K562 (cell line): ENCODE results near the gene TALDO1. TPM values are rescaled to one million over a fixed set of nuclear protein-coding genes. Genes with fewer than 3 reads are reported as not detected.

Experiments
- CAMTA2 ChIP-seq: fragments of 250-450 bp; sonication (Bioruptor Pico); conservative IDR thresholded peaks from 2 replicates; pipeline ENCODE4 v1.5.1; 2022
- CREM ChIP-seq: IDR thresholded peaks from 2 replicates; pipeline ENCODE4 v1.6.1; 2014; ENCODE audit warnings: antibody characterized with exemption, low read depth
- FOXM1 ChIP-seq, 2 experiments: fragments of 450-650 bp in 1 of 2; sonication (generic) in 1 of 2; formaldehyde crosslinking in 1 of 2; IDR thresholded peaks; 2 replicates each; pipeline versions ENCODE4 v1.6.1 to v1.9.0; 2017 to 2022; ENCODE audit warnings: low read depth in 2 of 2, mild to moderate bottlenecking in 2 of 2, missing genetic modification reagents in 1 of 2, moderate library complexity in 1 of 2
- GTF2E2 ChIP-seq: fragments of 200-800 bp; sonication (Bioruptor generic); IDR thresholded peaks from 2 replicates; pipeline ENCODE4 v1.6.1; 2016; ENCODE audit warnings: missing genetic modification characterization, missing compliant biosample characterization
- HDAC2 ChIP-seq: fragments of 450-650 bp; IDR thresholded peaks from 2 replicates; pipeline ENCODE4 v1.6.1; 2016; ENCODE audit warnings: mild to moderate bottlenecking
- HNRNPL ChIP-seq: fragments of 200-400 bp; formaldehyde crosslinking; IDR thresholded peaks from 2 replicates; pipeline ENCODE4 v1.6.1; 2017; ENCODE audit warnings: low read depth, mild to moderate bottlenecking, low read length
- KAT7 ChIP-seq: sonication (generic); formaldehyde crosslinking; IDR thresholded peaks from 2 replicates; pipeline ENCODE4 v1.8.0; 2022; ENCODE audit warnings: missing genetic modification reagents, mild to moderate bottlenecking, borderline replicate concordance
- KDM4B ChIP-seq, 2 experiments: fragments of 450-650 bp in 1 of 2; sonication (generic) in 1 of 2; IDR thresholded peaks; 2 replicates each; pipeline ENCODE4 v1.6.1; 2016 to 2017; ENCODE audit warnings: borderline replicate concordance in 2 of 2, antibody characterized with exemption in 1 of 2, low read depth in 1 of 2, mild to moderate bottlenecking in 1 of 2
- NCOA2 ChIP-seq, 2 experiments: fragments of 450-650 bp; IDR thresholded peaks; 2 replicates each; pipeline ENCODE4 v1.6.1; 2018; ENCODE audit warnings: mild to moderate bottlenecking in 2 of 2, moderate library complexity in 1 of 2; ENCODE audit not compliant: partially characterized antibody in 2 of 2
- NCOA4 ChIP-seq: fragments of 450-650 bp; IDR thresholded peaks from 2 replicates; pipeline ENCODE4 v1.6.1; 2018; ENCODE audit warnings: mild to moderate bottlenecking; ENCODE audit not compliant: partially characterized antibody
- PTRF ChIP-seq: fragments of 450-650 bp; IDR thresholded peaks from 2 replicates; pipeline ENCODE4 v1.6.1; 2016; ENCODE audit warnings: mild to moderate bottlenecking, missing genetic modification characterization, missing compliant biosample characterization
- RFX5 ChIP-seq: IDR thresholded peaks from 2 replicates; pipeline ENCODE4 v1.6.1; 2011; ENCODE audit warnings: low read depth, mild to moderate bottlenecking, improper control_type of control experiment, low read length
- THRAP3 ChIP-seq: fragments of 450-650 bp; IDR thresholded peaks from 2 replicates; pipeline ENCODE4 v1.6.1; 2016; ENCODE audit warnings: mild to moderate bottlenecking, inconsistent platforms, borderline replicate concordance
- XRCC5 ChIP-seq: fragments of 200-400 bp; formaldehyde crosslinking; IDR thresholded peaks from 2 replicates; pipeline ENCODE4 v1.6.1; 2017; ENCODE audit warnings: low read depth, mild to moderate bottlenecking, low read length
- YY1 ChIP-seq, 3 experiments: IDR thresholded peaks; 2 replicates each; pipeline ENCODE4 v1.6.1; 2011; ENCODE audit warnings: low read length in 2 of 3, mild to moderate bottlenecking in 2 of 3, moderate library complexity in 2 of 3, borderline replicate concordance in 1 of 3, control low read depth in 1 of 3, low read depth in 1 of 3; ENCODE audit not compliant: insufficient read depth in 3 of 3, insufficient replicate concordance in 2 of 3, control insufficient read depth in 1 of 3, insufficient read length in 1 of 3; ENCODE audit errors: extremely low read depth in 1 of 3
- ZEB2 ChIP-seq: fragments of 450-650 bp; IDR thresholded peaks from 2 replicates; pipeline ENCODE4 v1.6.1; 2016
- ZNF134 ChIP-seq: fragments of 250-450 bp; sonication (Bioruptor Pico); conservative IDR thresholded peaks from 2 replicates; pipeline ENCODE4 v1.4.0; 2020
- polyA plus RNA-seq, 8 experiments: library from polyadenylated mRNA; depleted of rRNA in 4 of 8; stranded (reverse) in 5 of 8; unstranded in 3 of 8; fragments of >200 nt; fragmentation: Nextera tagmentation in 2 of 8; fragmentation: Illumina TruSeq in 1 of 8; extraction: Ambion mirVana in 2 of 8; extraction: Trizol in 1 of 8; gene quantifications; 2 replicates each; pipeline versions ENCODE4 v1.2.1 to v1.2.3, GENCODE V29; 2011 to 2014; ENCODE audit warnings: inconsistent platforms in 1 of 8, missing spikeins in 1 of 8
- total RNA-seq, 7 experiments: library from RNA; depleted of rRNA in 6 of 7; stranded (reverse); fragments of >200 nt in 6 of 7; fragmentation: Illumina TruSeq in 2 of 7; extraction: Trizol in 2 of 7; gene quantifications; 2 replicates each; pipeline versions ENCODE4 v1.2.1 to v1.2.3, GENCODE V29; 2011 to 2021; ENCODE audit warnings: low replicate concordance in 1 of 7
- TF ChIP-seq, protein P1 (sequence below): fragments of 250-450 bp; sonication (Bioruptor Pico); IDR thresholded peaks from 2 replicates; pipeline ENCODE4 v1.4.0; 2020
- TF ChIP-seq, protein P2 (sequence below): fragments of 200-800 bp; sonication (Bioruptor generic); IDR thresholded peaks from 2 replicates; pipeline ENCODE4 v1.6.1; 2016; ENCODE audit warnings: missing genetic modification characterization, missing compliant biosample characterization
- TF ChIP-seq, protein P3 (sequence below): IDR thresholded peaks from 3 replicates; pipeline ENCODE4 v1.6.1; 2011; ENCODE audit warnings: borderline replicate concordance, mild to moderate bottlenecking; ENCODE audit not compliant: insufficient read length, insufficient read depth

TALDO1 gene
- total and polyA plus RNA-seq, 9 of the 15 experiments (the other 6 are each of a cell fraction or from before 2014, with no cell fraction given): 260 to 541 (median 441) TPM

DNA sequence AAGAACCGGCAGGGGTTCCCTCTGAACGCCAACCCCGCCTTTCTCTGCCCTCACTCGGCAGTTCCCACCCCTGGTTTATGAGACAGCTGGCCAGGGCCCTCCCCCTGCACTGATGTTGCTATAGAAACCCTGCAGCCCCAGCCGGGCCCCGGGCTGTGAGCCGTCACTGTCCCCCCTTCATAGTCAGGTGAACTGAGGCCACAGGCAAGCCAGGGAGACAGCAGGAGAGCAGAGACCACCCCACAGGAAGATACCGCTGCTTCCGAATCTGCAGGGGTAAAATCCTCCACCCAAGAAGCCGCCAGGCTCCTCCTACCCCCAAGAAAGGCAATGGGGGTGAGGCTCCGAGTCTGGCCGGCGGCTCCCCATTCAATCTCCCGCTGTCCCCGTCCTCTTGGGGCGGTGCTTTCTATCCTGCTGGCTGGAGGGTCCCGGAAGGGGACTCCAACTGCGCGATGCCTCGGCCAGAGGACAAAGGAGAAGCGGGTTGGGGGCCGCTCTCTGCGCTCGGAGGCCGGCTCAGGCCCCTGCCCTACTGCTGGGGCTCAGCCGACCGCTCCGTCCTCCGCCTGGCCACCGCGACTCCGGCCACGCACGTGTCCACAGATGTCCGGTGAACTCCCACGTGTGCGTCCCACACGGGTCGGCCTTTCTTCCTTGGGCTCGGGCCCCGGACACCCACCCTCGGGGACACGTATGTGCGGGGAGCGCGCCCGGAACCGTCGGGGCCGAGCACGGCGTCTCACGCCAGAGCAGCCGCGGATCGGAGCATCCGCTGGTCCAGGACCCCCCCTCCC is 50.2 kb downstream of the TALDO1 start (continued):
- TF ChIP-seq ZNF134 (CRISPR knock-in tag): no peak
- TF ChIP-seq, protein P1, sequence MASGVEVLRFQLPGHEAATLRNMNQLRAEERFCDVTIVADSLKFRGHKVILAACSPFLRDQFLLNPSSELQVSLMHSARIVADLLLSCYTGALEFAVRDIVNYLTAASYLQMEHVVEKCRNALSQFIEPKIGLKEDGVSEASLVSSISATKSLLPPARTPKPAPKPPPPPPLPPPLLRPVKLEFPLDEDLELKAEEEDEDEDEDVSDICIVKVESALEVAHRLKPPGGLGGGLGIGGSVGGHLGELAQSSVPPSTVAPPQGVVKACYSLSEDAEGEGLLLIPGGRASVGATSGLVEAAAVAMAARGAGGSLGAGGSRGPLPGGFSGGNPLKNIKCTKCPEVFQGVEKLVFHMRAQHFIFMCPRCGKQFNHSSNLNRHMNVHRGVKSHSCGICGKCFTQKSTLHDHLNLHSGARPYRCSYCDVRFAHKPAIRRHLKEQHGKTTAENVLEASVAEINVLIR (CRISPR knock-in tag): no peak
- TF ChIP-seq CAMTA2 (CRISPR knock-in tag): no peak
- TF ChIP-seq CREM: no peak; the same call in 1 of the 2 replicates
- no peak for TF ChIP-seq HNRNPL
- TF ChIP-seq YY1 (IDR thresholded peaks at IDR 0.05; ENCODE audit: borderline replicate concordance in 1 of 3, control insufficient read depth in 1 of 3, extremely low read depth in 1 of 3, insufficient read depth in 3 of 3, insufficient read length in 1 of 3, insufficient replicate concordance in 2 of 3, low read depth in 1 of 3, low read length in 2 of 3): no peak
- no peak for TF ChIP-seq XRCC5
- TF ChIP-seq NCOA4: no peak
- TF ChIP-seq, protein P2, sequence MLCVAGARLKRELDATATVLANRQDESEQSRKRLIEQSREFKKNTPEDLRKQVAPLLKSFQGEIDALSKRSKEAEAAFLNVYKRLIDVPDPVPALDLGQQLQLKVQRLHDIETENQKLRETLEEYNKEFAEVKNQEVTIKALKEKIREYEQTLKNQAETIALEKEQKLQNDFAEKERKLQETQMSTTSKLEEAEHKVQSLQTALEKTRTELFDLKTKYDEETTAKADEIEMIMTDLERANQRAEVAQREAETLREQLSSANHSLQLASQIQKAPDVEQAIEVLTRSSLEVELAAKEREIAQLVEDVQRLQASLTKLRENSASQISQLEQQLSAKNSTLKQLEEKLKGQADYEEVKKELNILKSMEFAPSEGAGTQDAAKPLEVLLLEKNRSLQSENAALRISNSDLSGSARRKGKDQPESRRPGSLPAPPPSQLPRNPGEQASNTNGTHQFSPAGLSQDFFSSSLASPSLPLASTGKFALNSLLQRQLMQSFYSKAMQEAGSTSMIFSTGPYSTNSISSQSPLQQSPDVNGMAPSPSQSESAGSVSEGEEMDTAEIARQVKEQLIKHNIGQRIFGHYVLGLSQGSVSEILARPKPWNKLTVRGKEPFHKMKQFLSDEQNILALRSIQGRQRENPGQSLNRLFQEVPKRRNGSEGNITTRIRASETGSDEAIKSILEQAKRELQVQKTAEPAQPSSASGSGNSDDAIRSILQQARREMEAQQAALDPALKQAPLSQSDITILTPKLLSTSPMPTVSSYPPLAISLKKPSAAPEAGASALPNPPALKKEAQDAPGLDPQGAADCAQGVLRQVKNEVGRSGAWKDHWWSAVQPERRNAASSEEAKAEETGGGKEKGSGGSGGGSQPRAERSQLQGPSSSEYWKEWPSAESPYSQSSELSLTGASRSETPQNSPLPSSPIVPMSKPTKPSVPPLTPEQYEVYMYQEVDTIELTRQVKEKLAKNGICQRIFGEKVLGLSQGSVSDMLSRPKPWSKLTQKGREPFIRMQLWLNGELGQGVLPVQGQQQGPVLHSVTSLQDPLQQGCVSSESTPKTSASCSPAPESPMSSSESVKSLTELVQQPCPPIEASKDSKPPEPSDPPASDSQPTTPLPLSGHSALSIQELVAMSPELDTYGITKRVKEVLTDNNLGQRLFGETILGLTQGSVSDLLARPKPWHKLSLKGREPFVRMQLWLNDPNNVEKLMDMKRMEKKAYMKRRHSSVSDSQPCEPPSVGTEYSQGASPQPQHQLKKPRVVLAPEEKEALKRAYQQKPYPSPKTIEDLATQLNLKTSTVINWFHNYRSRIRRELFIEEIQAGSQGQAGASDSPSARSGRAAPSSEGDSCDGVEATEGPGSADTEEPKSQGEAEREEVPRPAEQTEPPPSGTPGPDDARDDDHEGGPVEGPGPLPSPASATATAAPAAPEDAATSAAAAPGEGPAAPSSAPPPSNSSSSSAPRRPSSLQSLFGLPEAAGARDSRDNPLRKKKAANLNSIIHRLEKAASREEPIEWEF (CRISPR knock-in tag): no peak
- no peak for TF ChIP-seq KDM4B (IDR thresholded peaks at IDR 0.05; ENCODE audit: borderline replicate concordance in 2 of 2, low read depth in 1 of 2)
- TF ChIP-seq, protein P3, sequence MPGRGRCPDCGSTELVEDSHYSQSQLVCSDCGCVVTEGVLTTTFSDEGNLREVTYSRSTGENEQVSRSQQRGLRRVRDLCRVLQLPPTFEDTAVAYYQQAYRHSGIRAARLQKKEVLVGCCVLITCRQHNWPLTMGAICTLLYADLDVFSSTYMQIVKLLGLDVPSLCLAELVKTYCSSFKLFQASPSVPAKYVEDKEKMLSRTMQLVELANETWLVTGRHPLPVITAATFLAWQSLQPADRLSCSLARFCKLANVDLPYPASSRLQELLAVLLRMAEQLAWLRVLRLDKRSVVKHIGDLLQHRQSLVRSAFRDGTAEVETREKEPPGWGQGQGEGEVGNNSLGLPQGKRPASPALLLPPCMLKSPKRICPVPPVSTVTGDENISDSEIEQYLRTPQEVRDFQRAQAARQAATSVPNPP: no peak
- TF ChIP-seq HDAC2: peak; percentile 30; the same call in 1 of the 2 replicates
- TF ChIP-seq THRAP3: no peak
- no peak for TF ChIP-seq PTRF
- TF ChIP-seq GTF2E2: no peak
- no peak; the same call in 1 of the 2 replicates for TF ChIP-seq KAT7 (CRISPR knock-in tag)
- TF ChIP-seq FOXM1 (IDR thresholded peaks at IDR 0.05; ENCODE audit: low read depth): no peak
- TF ChIP-seq FOXM1 (CRISPR knock-in tag; IDR thresholded peaks at IDR 0.05; ENCODE audit: low read depth): no peak
- TF ChIP-seq NCOA2 (IDR thresholded peaks at IDR 0.05; ENCODE audit: partially characterized antibody in 2 of 2): no peak
- TF ChIP-seq ZEB2: no peak
- no peak for TF ChIP-seq RFX5
